Natural killer cell treated with Interleukin-12 subunit alpha and Interleukin-12 subunit beta and Interleukin-15 and Interleukin-18, amount 100 ng/mL, for 72 hours (primary cell): ENCODE results near the gene FBLN7. TPM values are rescaled to one million over a fixed set of nuclear protein-coding genes. Genes with fewer than 3 reads are reported as not detected.
A peak's percentile ranks its signal among the peaks of the same experiment; 100 is the strongest.

Source experiments
- ATAC-seq, 2 donors: fragments of 150-1000 bp; cut with Tn5 transposase in 1 of 2; sonication (Bioruptor Pico), chemical (Tn5 transposase) in 1 of 2; 2 replicates each; pipeline ENCODE4 v1.10.0; 2021
- DNase-seq: peaks from one replicate; pipeline ENCODE4 v3.0.0; 2022; ENCODE audit warnings: low spot score
- H3K27ac Mint-ChIP-seq, 2 donors: 1 replicate in 1 of 2; 2 replicates in 1 of 2; pipeline ENCODE4 v1.8.0; 2022; ENCODE audit warnings: mixed read lengths in 2 of 2, mild to moderate bottlenecking in 1 of 2, moderate library complexity in 1 of 2
- H3K27me3 Mint-ChIP-seq, 2 donors: 1 replicate in 1 of 2; 2 replicates in 1 of 2; pipeline ENCODE4 v1.8.0; 2022; ENCODE audit warnings: mixed read lengths in 2 of 2
- H3K36me3 Mint-ChIP-seq: one replicate; pipeline ENCODE4 v1.8.0; 2022; ENCODE audit warnings: mixed read lengths
- H3K4me1 Mint-ChIP-seq, 2 donors: 1 replicate in 1 of 2; 2 replicates in 1 of 2; pipeline ENCODE4 v1.8.0; 2022; ENCODE audit warnings: low read depth in 2 of 2, mixed read lengths in 2 of 2, mild to moderate bottlenecking in 1 of 2
- H3K4me3 Mint-ChIP-seq: one replicate; pipeline ENCODE4 v1.8.0; 2022; ENCODE audit warnings: mixed read lengths
- H3K9me3 Mint-ChIP-seq: 2 replicates; pipeline ENCODE4 v1.8.0; 2022; ENCODE audit warnings: mixed read lengths
- total RNA-seq, 2 donors: library from RNA; stranded (reverse); gene quantifications; one replicate each; pipeline ENCODE4 v1.2.3, GENCODE V29; 2022

FBLN7 gene
- total RNA-seq, 2 donors from 2014 or later: 0.38 to 0.61 TPM

- Mint-ChIP-seq H3K4me3 (no peak overlapping the region), H3K27ac (no peak overlapping the region), H3K27me3 (peaks cover 0 to 2% of the 10 kb centered on the region in 2 donors), H3K4me1 (no peaks in the 10 kb centered on the region), H3K9me3 (no peaks in the 10 kb centered on the region), H3K36me3 (no peaks in the 10 kb centered on the region)
- DNase-seq: no peak
- no peak for ATAC-seq
These were observed 10.3 kb downstream of the FBLN7 start for GRCh38 chr2:112148477-112148876.

GRCh38 chr2:112149194-112149593, 11.0 kb downstream of the FBLN7 start:
- Mint-ChIP-seq H3K4me3 (no peak overlapping the region), H3K9me3 (no peaks in the 10 kb centered on the region), H3K4me1 (no peaks in the 10 kb centered on the region), H3K36me3 (no peaks in the 10 kb centered on the region), H3K27me3 (no peaks in the 10 kb centered on the region), H3K27ac (no peak overlapping the region)
- ATAC-seq (peak in 1 of 2 donors; percentile 9), DNase-seq (no peak)

GRCh38 chr2:112149866-112150435, 11.8 kb downstream of the FBLN7 start:
- Mint-ChIP-seq H3K9me3 (no peaks in the 10 kb centered on the region), H3K4me3 (no peak overlapping the region), H3K27ac (no peak overlapping the region), H3K4me1 (no peaks in the 10 kb centered on the region), H3K27me3 (no peaks in the 10 kb centered on the region), H3K36me3 (no peaks in the 10 kb centered on the region)
- DNase-seq: no peak
- ATAC-seq: no peak

GRCh38 chr2:112150447-112150846, 12.3 kb downstream of the FBLN7 start:
- H3K4me3 Mint-ChIP-seq: no peak overlapping the region
- no peak for ATAC-seq
- no peaks in the 10 kb centered on the region for H3K36me3 Mint-ChIP-seq
- no peak overlapping the region for H3K27ac Mint-ChIP-seq
- no peaks in the 10 kb centered on the region for H3K27me3 Mint-ChIP-seq
- no peak for DNase-seq
- H3K9me3 Mint-ChIP-seq: no peaks in the 10 kb centered on the region
- H3K4me1 Mint-ChIP-seq: peaks cover 4% of the 10 kb centered on the region in 2 donors

GRCh38 chr2:112150851-112151250, 12.7 kb downstream of the FBLN7 start:
- no peak for DNase-seq
- no peak for ATAC-seq
- Mint-ChIP-seq H3K27ac (no peak overlapping the region), H3K27me3 (no peaks in the 10 kb centered on the region), H3K4me3 (no peak overlapping the region), H3K36me3 (no peaks in the 10 kb centered on the region), H3K4me1 (peaks cover 8% of the 10 kb centered on the region in 2 donors), H3K9me3 (no peaks in the 10 kb centered on the region)

GRCh38 chr2:112151271-112151670, 13.1 kb downstream of the FBLN7 start:
- no peaks in the 10 kb centered on the region for H3K36me3 Mint-ChIP-seq
- no peak for ATAC-seq
- H3K27me3 Mint-ChIP-seq: no peaks in the 10 kb centered on the region
- no peak for DNase-seq
- H3K27ac Mint-ChIP-seq: no peak overlapping the region
- peaks cover 11 to 12% of the 10 kb centered on the region in 2 donors for H3K4me1 Mint-ChIP-seq
- no peaks in the 10 kb centered on the region for H3K9me3 Mint-ChIP-seq
- H3K4me3 Mint-ChIP-seq: no peak overlapping the region

- DNase-seq (no peak), ATAC-seq (no peak)
- H3K27ac Mint-ChIP-seq: no peak overlapping the region
- H3K27me3 Mint-ChIP-seq: no peaks in the 10 kb centered on the region
- H3K4me3 Mint-ChIP-seq: no peak overlapping the region
- H3K4me1 Mint-ChIP-seq: peaks cover 13 to 16% of the 10 kb centered on the region in 2 donors
- no peaks in the 10 kb centered on the region for H3K9me3 Mint-ChIP-seq
- H3K36me3 Mint-ChIP-seq: no peaks in the 10 kb centered on the region
These were observed 13.7 kb downstream of the FBLN7 start for GRCh38 chr2:112151701-112152440.

- ATAC-seq (no peak), DNase-seq (no peak)
- Mint-ChIP-seq H3K4me3 (no peak overlapping the region), H3K4me1 (peaks cover 13 to 16% of the 10 kb centered on the region in 2 donors), H3K27ac (no peak overlapping the region), H3K36me3 (no peaks in the 10 kb centered on the region), H3K9me3 (no peaks in the 10 kb centered on the region), H3K27me3 (no peaks in the 10 kb centered on the region)
These were observed 14.4 kb downstream of the FBLN7 start for GRCh38 chr2:112152476-112153178.

GRCh38 chr2:112153179-112153490, 14.9 kb downstream of the FBLN7 start:
- DNase-seq (no peak), ATAC-seq (no peak)
- Mint-ChIP-seq H3K9me3 (no peaks in the 10 kb centered on the region), H3K27me3 (no peaks in the 10 kb centered on the region), H3K4me1 (peaks cover 13 to 16% of the 10 kb centered on the region in 2 donors), H3K4me3 (no peak overlapping the region), H3K36me3 (no peaks in the 10 kb centered on the region), H3K27ac (no peak overlapping the region)

- no peak for ATAC-seq
- Mint-ChIP-seq H3K27ac (no peak overlapping the region), H3K4me1 (peaks cover 13 to 16% of the 10 kb centered on the region in 2 donors), H3K4me3 (no peak overlapping the region), H3K36me3 (no peaks in the 10 kb centered on the region), H3K9me3 (no peaks in the 10 kb centered on the region), H3K27me3 (no peaks in the 10 kb centered on the region)
- no peak for DNase-seq
These were observed 15.3 kb downstream of the FBLN7 start for GRCh38 chr2:112153501-112153900.

GRCh38 chr2:112154246-112155117, 16.3 kb downstream of the FBLN7 start:
- DNase-seq: no peak
- no peak overlapping the region for H3K4me3 Mint-ChIP-seq
- no peak for ATAC-seq
- H3K36me3 Mint-ChIP-seq: no peaks in the 10 kb centered on the region
- no peaks in the 10 kb centered on the region for H3K27me3 Mint-ChIP-seq
- no peak overlapping the region for H3K27ac Mint-ChIP-seq
- peaks cover 13 to 16% of the 10 kb centered on the region in 2 donors for H3K4me1 Mint-ChIP-seq
- H3K9me3 Mint-ChIP-seq: no peaks in the 10 kb centered on the region

- ATAC-seq: peak; percentile 66 to 71
- Mint-ChIP-seq H3K4me3 (peak overlapping the region; percentile 20), H3K9me3 (no peaks in the 10 kb centered on the region), H3K36me3 (no peaks in the 10 kb centered on the region), H3K27me3 (no peaks in the 10 kb centered on the region), H3K27ac (peak overlapping the region in 1 of 2 donors; percentile 84), H3K4me1 (peaks cover 13 to 16% of the 10 kb centered on the region in 2 donors)
- no peak for DNase-seq
These were observed 17.4 kb downstream of the FBLN7 start for GRCh38 chr2:112155331-112156151.
